ACC112 (cell line): ENCODE data around the gene PHF12.

Experiments used
- H2AFZ ChIP-seq: fragments of 200-600 bp; sonication (generic); one replicate; pipeline ENCODE4 v1.6.0; 2017; ENCODE audit warnings: antibody characterized with exemption, low read length; ENCODE audit not compliant: unreplicated experiment
- H3K27ac ChIP-seq: fragments of 200-600 bp; sonication (generic); 2 replicates; pipeline ENCODE4 v1.5.1; 2014; ENCODE audit warnings: low read depth, mild to moderate bottlenecking, antibody characterized with exemption, low read length, moderate library complexity
- H3K27me3 ChIP-seq: fragments of 200-600 bp; sonication (generic); 2 replicates; pipeline ENCODE4 v1.6.1; 2014; ENCODE audit warnings: mild to moderate bottlenecking, antibody characterized with exemption, low read length, moderate library complexity, mixed read lengths; ENCODE audit not compliant: insufficient read depth
- H3K36me3 ChIP-seq: fragments of 200-600 bp; sonication (generic); 2 replicates; pipeline ENCODE4 v1.6.1; 2016; ENCODE audit warnings: mild to moderate bottlenecking, antibody characterized with exemption, low read length, moderate library complexity, mixed read lengths; ENCODE audit not compliant: insufficient read depth
- H3K4me1 ChIP-seq: fragments of 200-600 bp; sonication (generic); one replicate; pipeline ENCODE4 v1.6.1; 2016; ENCODE audit warnings: low read length, mixed read lengths; ENCODE audit not compliant: insufficient read depth, unreplicated experiment, control insufficient read depth
- H3K4me3 ChIP-seq: fragments of 200-600 bp; sonication (generic); 2 replicates; pipeline ENCODE4 v1.5.1; 2014; ENCODE audit warnings: mild to moderate bottlenecking, low read depth, low read length
- H3K79me2 ChIP-seq: fragments of 200-600 bp; sonication (generic); one replicate; pipeline ENCODE4 v1.6.0; 2016; ENCODE audit warnings: low read length; ENCODE audit not compliant: control insufficient read depth, unreplicated experiment, insufficient read depth

The PHF12 gene

DNA sequence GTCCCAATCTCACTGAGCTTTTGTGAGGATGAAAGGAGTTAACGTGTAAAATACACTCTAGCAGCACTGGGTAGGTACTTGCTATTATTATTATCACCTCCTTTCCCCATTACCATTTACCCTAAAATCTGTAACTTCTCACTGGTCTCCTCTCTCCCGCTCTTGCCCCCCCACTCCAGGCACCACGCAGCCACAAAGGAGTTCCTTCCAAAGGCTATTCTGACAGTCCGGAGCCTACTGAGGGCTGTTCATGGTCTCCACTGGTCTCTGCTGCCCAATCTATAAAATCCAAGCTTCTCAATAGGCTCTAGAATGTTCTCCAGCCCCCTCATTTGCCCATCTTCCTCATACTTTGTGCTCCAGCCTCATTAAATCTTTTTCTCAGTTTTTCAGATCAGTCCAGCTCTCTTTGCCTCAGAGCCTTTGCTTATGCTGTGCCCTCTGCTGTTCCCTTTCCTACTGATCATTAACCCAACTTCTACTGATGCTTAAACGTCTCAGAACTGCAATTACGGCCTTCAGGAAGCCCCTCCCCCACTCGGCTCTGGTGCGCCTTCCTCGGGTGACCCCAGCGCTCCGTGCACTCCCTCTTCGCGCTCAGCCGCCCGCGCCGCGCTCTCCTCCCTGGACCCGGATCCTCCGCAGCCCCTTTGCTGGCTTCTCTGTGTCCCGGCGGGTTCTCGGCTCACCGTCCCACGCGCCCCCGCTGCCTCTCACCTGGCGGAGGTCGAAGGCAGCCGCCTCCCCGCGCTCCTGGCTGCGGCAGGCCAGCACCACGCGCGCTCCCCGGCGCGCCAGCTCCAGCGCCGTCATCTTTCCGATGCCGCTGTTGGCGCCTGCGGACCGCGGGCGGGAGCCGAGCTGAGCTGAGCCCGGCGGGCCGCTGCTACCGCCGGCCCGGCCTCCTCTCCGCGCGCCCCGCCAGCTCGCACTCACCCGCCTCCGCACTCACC lies 49.2 kb downstream of the PHF12 start:
- H3K27me3 ChIP-seq, result no peaks in the 10 kb centered on the region
- H3K27ac ChIP-seq, result no peak overlapping the region
- H3K36me3 ChIP-seq, result peaks cover 6% of the 10 kb centered on the region; the same call in 1 of the 2 replicates
- peak overlapping the region; percentile 59 for H2AFZ ChIP-seq
- peaks cover 6% of the 10 kb centered on the region for H3K4me1 ChIP-seq
- peaks cover 4% of the 10 kb centered on the region for H3K79me2 ChIP-seq
- peak overlapping the region; percentile 79 for H3K4me3 ChIP-seq

GRCh38 chr17:28900986-28901726 lies 50.2 kb downstream of the PHF12 start:
- H3K4me1 ChIP-seq, result peaks cover 11% of the 10 kb centered on the region
- no peaks in the 10 kb centered on the region for H3K36me3 ChIP-seq
- no peak overlapping the region for H2AFZ ChIP-seq
- peak overlapping the region; percentile 79; the same call in 1 of the 2 replicates for H3K4me3 ChIP-seq
- H3K79me2 ChIP-seq, result peaks cover 8% of the 10 kb centered on the region
- no peaks in the 10 kb centered on the region for H3K27me3 ChIP-seq
- no peak overlapping the region for H3K27ac ChIP-seq

DNA sequence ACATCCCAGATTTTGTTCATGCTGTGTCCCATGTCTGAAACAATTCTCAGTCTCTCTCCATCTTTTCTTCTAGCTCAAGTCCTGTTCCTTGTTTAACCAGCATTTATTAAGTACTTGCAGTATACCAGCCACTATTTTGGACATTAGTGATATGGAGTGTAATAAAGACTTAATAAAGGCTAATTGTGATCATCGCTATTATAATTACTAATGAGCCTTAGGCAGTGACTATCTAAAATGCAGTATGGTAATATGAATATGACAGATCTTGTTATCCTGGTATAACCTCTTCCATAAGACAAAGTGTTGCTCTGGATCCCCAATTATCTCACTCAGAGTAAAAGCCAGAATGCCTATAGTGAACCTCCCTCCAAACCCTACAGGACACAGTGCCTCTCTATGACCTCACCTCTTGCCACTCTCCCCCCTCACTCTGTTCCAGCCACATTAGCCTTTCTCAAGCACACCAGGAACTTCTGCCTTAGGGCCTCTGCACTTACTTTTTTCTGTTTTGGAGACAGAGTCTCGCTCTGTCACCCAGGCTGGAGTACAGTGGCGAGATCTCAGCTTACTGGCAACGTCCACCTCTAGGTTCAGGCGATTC lies 52.0 kb downstream of the PHF12 start:
- no peaks in the 10 kb centered on the region for H3K36me3 ChIP-seq
- H3K4me3 ChIP-seq, result no peak overlapping the region
- no peak overlapping the region for H2AFZ ChIP-seq
- peaks cover 15% of the 10 kb centered on the region for H3K4me1 ChIP-seq
- peaks cover 15% of the 10 kb centered on the region for H3K79me2 ChIP-seq
- H3K27ac ChIP-seq, result no peak overlapping the region
- H3K27me3 ChIP-seq, result no peaks in the 10 kb centered on the region

- H3K27ac ChIP-seq, result no peak overlapping the region
- H2AFZ ChIP-seq, result no peak overlapping the region
- peaks cover 15% of the 10 kb centered on the region for H3K79me2 ChIP-seq
- no peak overlapping the region for H3K4me3 ChIP-seq
- H3K27me3 ChIP-seq, result no peaks in the 10 kb centered on the region
- peaks cover 19% of the 10 kb centered on the region for H3K4me1 ChIP-seq
- no peaks in the 10 kb centered on the region for H3K36me3 ChIP-seq
These were observed 52.8 kb downstream of the PHF12 start for GRCh38 chr17:28898527-28898955.

- no peak overlapping the region for H3K27ac ChIP-seq
- peak overlapping the region; percentile 96 for H3K4me3 ChIP-seq
- H3K36me3 ChIP-seq, result no peaks in the 10 kb centered on the region
- peaks cover 24% of the 10 kb centered on the region for H3K4me1 ChIP-seq
- peaks cover 15% of the 10 kb centered on the region for H3K79me2 ChIP-seq
- no peaks in the 10 kb centered on the region for H3K27me3 ChIP-seq
- H2AFZ ChIP-seq, result peak overlapping the region; percentile 51
These were observed 53.4 kb downstream of the PHF12 start for GRCh38 chr17:28897769-28898526.

DNA sequence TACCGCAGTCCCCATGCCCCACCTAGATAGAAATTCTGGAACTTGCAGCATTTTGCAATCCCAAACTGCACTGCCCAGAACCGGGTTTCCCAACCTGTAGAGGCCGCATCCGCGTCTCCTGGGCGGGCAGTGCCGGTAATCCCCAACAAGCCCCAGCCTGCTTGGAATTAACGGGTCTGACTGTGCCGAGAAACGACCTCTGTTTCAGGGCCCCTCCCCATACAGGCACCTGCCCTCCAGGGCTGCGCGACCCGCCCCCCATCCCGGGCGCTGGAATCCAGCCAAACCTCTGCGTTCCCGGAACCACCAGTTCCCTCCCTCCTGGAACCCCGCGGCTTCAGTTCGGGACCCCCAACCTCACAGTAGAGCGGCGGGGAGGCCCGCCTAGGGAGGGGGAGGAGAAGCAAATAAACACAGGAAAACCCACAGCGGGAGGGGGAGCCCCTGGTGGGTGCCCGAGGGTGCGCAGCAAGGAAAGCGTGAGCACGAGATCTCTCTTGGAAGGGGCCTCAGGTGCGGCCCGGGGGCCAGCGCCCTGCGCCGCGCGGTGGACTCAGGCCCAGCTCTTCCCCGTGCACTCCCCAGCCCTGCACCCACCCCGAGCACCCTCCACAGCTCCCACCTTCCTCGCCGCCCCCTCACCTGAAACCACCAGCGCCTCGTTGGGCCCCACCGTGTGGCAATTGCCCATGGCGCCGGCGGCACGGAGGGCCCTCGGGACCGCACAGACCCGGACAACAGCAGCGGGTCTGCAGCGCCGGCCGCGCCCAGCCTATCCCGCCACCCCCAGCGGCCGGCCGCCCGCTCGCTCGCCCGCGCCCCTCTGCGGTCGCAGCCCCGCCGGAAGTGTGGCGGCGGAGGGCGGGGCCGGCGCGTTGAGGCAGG lies 54.2 kb downstream of the PHF12 start, which contains the start of gene FLOT2:
FLOT2 (minus strand) TSS at position 850 of the 885 bp plus-strand sequence; CDS start at position 691, 159 bp downstream.
- H2AFZ ChIP-seq, result peak within 1 kb of the TSS; percentile 76
- no peak within 1 kb of the TSS for H3K27ac ChIP-seq
- H3K4me3 ChIP-seq, result peak within 1 kb of the TSS; percentile 96
- no peaks in the 10 kb centered on the region for H3K27me3 ChIP-seq
- H3K36me3 ChIP-seq, result no peaks in the 10 kb centered on the region
- peaks cover 15% of the 10 kb centered on the region for H3K79me2 ChIP-seq
- H3K4me1 ChIP-seq, result peaks cover 29% of the 10 kb centered on the region

DNA sequence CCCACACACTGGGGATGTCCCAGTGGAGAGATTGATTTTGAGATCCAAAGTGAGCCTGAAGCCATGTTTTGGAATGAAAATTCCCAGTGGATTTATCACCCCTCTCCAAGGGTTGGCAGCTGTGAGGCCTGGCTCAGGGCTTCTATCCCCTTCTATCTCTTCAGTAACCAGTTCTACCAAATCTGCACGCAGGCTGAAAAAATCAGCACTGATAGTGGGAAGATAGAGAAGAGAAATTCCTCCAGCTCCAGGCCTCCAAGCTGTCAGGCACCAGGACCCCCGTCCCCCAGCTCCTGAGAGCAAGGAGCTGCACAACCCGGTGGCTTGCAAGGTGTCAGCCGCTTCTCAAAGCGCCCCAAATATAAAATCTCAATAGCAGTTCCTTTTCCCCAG lies 54.8 kb downstream of the PHF12 start:
- peaks cover 15% of the 10 kb centered on the region for H3K79me2 ChIP-seq
- no peak overlapping the region for H2AFZ ChIP-seq
- H3K4me1 ChIP-seq, result peaks cover 33% of the 10 kb centered on the region
- no peaks in the 10 kb centered on the region for H3K27me3 ChIP-seq
- peak overlapping the region; percentile 96 for H3K4me3 ChIP-seq
- H3K36me3 ChIP-seq, result no peaks in the 10 kb centered on the region
- H3K27ac ChIP-seq, result no peak overlapping the region

DNA sequence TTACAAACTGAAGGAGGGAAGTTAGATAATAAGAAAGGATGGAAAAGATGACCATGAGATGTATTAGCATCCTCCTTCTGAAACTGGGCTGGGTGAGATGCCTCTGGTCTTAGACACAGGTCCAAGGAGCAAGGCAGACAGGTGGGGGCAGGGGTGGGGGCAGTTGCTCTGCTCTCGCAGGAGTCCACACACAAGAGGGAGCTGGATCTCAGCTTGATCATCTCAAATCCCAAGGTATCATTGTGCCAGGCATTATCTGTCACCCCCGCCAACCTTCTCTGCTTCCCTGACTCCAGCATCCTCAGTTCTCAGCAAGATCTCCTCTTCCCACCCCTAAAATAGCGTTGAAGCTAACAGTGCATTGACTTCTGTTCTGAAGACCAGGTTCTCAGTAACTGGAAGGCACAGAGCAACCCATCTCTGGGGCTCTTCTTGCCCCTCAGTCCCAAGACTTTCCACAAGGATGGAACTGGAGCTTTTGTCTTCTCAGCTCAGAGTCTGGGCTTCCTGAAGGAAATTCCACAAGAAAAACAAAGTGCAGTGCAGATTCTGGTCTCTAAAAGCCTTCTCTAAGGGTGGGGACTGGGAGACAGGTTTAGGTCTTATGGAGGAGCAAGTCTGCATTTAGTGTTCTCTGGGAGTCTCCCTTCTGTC lies 55.4 kb downstream of the PHF12 start:
- H3K27me3 ChIP-seq, result no peaks in the 10 kb centered on the region
- H3K4me3 ChIP-seq, result peak overlapping the region; percentile 96
- peaks cover 33% of the 10 kb centered on the region for H3K4me1 ChIP-seq
- peaks cover 15% of the 10 kb centered on the region for H3K79me2 ChIP-seq
- H3K36me3 ChIP-seq, result no peaks in the 10 kb centered on the region
- H3K27ac ChIP-seq, result no peak overlapping the region
- H2AFZ ChIP-seq, result no peak overlapping the region
